Activated T-helper 1 cell treated with anti-CD3 and anti-CD28 coated beads, Interleukin-2, amount 50 U/mL, for 16 hours (primary cell): Measurements from ENCODE around the gene STXBP5.
"Not testable (repeated sequence)": the region's sequence is repeated elsewhere in the genome, so short reads cannot be mapped to it uniquely, and the experiment has no call there.

Experiments
- DNase-seq, 2 donors: peaks; one replicate each; pipeline ENCODE4 v3.0.0-alpha.2; 2020; ENCODE audit warnings: low read depth in 1 of 2, low spot score in 1 of 2

The STXBP5 gene

GRCh38 chr6:147372806-147373205, 168.6 kb downstream of the STXBP5 start:
- no peak for DNase-seq

- DNase-seq: no peak
Measured at GRCh38 chr6:147378819-147379218, 174.6 kb downstream of the STXBP5 start.

GRCh38 chr6:147380841-147381240, 176.6 kb downstream of the STXBP5 start:
- DNase-seq: not testable (repeated sequence)

- DNase-seq: no peak
Measured at GRCh38 chr6:147381712-147382111, 177.5 kb downstream of the STXBP5 start.

- no peak for DNase-seq
Measured at GRCh38 chr6:147382945-147383554, 178.8 kb downstream of the STXBP5 start.

GRCh38 chr6:147384029-147384428, 179.8 kb downstream of the STXBP5 start:
- no peak for DNase-seq

- DNase-seq: no peak
Measured at GRCh38 chr6:147384737-147385710, 180.8 kb downstream of the STXBP5 start.

GRCh38 chr6:147389463-147389862, 185.2 kb downstream of the STXBP5 start:
- DNase-seq: no peak

- no peak for DNase-seq
Measured at GRCh38 chr6:147390909-147391536, 186.8 kb downstream of the STXBP5 start.

GRCh38 chr6:147392917-147393625, 188.9 kb downstream of the STXBP5 start:
- no peak for DNase-seq

- DNase-seq: no peak
Measured at GRCh38 chr6:147395158-147395557, 190.9 kb downstream of the STXBP5 start.

GRCh38 chr6:147397306-147397705, 193.1 kb downstream of the STXBP5 start:
- no peak for DNase-seq

GRCh38 chr6:147400968-147401367, 196.8 kb downstream of the STXBP5 start:
- no peak for DNase-seq

- no peak for DNase-seq
Measured at GRCh38 chr6:147401779-147402178, 197.6 kb downstream of the STXBP5 start.

GRCh38 chr6:147406783-147407182, 202.6 kb downstream of the STXBP5 start:
- no peak for DNase-seq

GRCh38 chr6:147407571-147407970, 203.4 kb downstream of the STXBP5 start:
- no peak for DNase-seq

- no peak for DNase-seq
Measured at GRCh38 chr6:147416622-147417021, 212.4 kb downstream of the STXBP5 start.

GRCh38 chr6:147417954-147418353, 213.7 kb downstream of the STXBP5 start:
- DNase-seq: no peak

- DNase-seq: no peak
Measured at GRCh38 chr6:147418523-147418922, 214.3 kb downstream of the STXBP5 start.

- DNase-seq: no peak
Measured at GRCh38 chr6:147421903-147422302, 217.7 kb downstream of the STXBP5 start.

- DNase-seq: no peak
Measured at GRCh38 chr6:147423111-147423510, 218.9 kb downstream of the STXBP5 start.
